Body of pancreas (tissue), 4 donors: ENCODE results near the gene SCN9A.

ENCODE experiments used
- CTCF ChIP-seq, 7 experiments: fragments of 450-650 bp in 4 of 7; fragments of 200-600 bp in 3 of 7; sonication (generic) in 3 of 7; IDR thresholded peaks; one replicate each; pipeline ENCODE4 v1.5.1; 2016 to 2019; ENCODE audit warnings: antibody characterized with exemption in 7 of 7
- POLR2A ChIP-seq, 3 donors: fragments of 450-650 bp; IDR thresholded peaks; one replicate each; pipeline ENCODE4 v1.6.1; 2016; ENCODE audit warnings: antibody characterized with exemption in 3 of 3, mild to moderate bottlenecking in 2 of 3

- TF ChIP-seq POLR2A (IDR thresholded peaks at IDR 0.05) = no peak
- TF ChIP-seq CTCF (IDR thresholded peaks at IDR 0.05) = no peak
Measured at GRCh38 chr2:166411473-166412230, 35.9 kb upstream of the SCN9A start.
